NK-92 (cell line): Measurements from ENCODE around the gene FARP1.
"Not testable (repeated sequence)": the region's sequence is repeated elsewhere in the genome, so short reads cannot be mapped to it uniquely, and the experiment has no call there.

Source experiments
- DNase-seq: peaks from one replicate; lab custom pipeline; 2025; ENCODE audit not compliant: unreplicated experiment; lab: John Stamatoyannopoulos, UW

Gene FARP1

DNA sequence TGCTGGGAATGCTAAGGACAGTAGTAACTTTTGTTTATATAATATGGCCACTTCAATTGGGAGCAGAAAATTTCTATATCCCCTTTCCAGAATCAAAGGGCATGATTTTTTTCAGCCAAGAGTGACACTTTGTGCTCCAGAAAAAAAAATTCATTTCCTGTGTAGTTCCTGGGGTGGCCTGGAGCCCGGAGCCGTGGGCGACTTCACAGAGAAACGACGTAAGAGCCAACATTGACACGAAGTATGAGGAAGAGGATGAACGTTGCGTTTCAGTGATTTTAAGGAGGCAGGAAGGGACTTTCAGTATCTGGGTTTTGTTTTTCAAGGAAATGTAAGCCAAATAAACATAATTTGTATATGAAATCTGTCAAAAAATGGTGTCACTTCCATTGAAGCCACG, 246.4 kb downstream of the FARP1 start:
- DNase-seq, result no peak

DNA sequence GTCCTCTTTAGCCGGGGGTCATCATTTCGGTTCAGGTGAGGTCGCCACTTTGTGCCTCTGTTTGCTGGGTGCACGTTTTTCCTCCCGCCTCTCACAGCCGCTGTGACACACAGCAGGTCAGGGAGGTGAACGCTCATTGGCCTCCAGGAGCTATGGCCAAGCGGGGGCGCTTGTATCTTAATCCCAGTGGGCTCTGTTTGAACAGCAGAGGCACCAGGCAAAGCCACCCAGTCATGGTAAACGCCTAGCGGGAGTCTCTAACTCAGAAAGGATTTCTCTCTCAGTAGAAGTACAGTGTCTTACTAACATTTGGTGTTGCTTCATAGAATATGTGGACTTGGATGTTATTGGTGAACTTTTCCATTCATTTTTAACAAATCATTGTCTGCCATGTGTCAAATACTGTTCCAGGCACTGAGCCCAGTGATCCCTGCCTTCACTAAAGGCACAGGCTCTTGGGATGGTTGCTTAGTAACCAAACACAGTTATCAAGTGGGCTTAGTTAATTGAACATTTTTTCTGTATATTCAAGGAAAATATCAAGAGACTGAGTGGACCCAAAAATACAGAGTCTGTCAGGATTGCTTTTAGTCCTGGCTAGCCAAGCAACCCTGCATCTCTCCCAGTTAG, 247.3 kb downstream of the FARP1 start:
- DNase-seq, result no peak

DNA sequence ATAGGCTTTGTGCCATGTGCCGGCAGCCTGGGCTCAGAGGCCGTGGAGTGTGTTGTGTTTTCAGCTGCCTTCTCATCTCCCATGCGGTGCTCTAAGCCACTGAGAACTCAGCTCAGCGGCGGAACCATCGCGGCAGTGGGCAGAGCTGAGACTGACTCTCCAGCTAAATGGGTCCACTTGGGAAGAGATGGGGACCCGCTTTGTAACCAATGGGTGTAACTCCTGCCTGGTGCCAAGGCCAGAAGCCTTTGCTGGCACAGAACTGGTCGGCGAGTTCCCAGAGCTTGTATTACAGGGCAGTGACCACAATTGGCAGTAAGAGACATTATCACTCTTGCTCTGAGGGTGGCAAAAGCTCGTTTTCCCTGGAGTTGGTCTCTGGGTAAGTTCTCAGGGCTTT, 251.0 kb downstream of the FARP1 start:
- DNase-seq, result no peak

DNA sequence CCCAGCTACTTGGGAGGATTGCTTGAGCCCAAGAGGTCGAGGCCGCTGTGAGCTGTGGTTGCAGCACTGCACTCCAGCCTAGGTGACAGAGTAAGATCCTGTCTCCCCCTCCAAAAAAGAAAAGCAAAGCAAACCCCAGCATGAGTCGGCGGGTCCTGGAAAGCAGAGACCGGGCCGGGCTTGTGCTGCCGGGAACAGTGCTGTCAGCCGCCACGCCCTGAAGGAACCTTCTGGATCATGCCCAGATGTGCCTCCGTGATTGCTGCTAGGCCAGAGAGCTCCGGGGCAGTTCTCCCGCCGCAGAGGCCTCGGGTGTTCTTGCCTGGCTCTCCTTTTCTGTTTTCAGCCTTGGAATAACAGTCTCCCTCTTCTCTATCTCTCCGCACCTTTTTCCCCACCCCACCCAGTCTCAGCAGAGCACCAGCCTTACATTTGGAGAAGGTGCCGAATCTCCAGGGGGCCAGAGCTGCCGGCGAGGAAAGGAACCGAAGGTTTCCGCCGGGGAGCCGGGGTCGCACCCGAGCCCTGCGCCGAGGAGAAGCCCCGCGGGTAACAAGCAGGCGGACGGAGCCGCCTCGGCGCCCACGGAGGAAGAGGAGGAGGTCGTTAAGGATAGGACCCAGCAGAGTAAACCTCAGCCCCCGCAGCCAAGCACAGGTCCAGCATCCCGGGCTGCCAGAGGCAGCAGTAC, 252.1 kb downstream of the FARP1 start:
- no peak for DNase-seq

DNA sequence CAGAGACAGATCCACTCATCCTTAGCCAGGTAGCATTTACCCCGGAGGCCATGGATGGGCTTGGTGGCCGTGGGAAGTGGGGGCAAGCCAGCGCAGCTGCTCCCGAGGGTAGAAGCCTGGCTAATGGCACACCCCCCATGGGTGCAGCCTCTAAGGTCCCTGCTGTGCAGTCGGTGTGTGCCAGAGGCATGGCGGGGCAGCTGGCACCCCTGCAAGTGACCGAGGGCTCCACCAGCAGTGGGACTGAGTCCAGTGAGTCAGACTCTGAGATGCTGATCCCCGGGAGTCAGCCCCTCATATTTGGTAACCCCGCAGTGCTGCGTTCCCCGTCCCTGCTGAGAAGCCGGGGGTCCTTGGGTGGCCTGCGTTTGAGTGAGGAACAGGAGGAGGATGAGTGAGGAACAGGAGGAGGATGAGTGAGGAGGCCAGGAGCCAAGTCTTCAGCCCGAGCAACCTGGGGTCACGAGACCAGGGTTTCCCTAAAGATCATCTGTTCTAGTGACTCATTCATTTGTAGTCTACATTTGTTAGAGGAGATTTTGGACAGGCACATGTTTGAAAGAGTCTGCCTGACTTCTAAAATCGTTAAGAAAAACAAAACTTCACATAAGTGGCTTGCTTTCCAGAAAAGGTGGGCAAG, 253.3 kb downstream of the FARP1 start:
- DNase-seq, result no peak

DNA sequence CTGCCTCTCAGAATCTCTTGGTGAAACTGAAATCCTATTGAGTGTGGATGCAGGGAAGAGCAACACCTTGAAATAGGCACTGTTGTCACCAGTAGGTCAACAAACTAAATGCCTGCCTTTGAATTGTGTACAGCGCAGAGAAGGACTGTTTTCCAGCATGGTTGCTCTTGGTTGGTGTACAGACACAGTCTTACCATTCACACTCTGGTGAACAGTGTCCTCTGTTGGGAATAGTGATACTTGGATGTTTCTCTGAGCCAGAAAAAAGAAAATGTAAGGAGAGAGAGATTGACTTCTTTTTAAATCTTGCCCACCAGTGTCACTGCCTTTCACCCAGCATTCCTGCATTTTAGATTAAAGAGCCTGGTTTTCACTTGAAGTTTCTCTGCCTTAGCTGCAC, 254.3 kb downstream of the FARP1 start:
- no peak for DNase-seq

DNA sequence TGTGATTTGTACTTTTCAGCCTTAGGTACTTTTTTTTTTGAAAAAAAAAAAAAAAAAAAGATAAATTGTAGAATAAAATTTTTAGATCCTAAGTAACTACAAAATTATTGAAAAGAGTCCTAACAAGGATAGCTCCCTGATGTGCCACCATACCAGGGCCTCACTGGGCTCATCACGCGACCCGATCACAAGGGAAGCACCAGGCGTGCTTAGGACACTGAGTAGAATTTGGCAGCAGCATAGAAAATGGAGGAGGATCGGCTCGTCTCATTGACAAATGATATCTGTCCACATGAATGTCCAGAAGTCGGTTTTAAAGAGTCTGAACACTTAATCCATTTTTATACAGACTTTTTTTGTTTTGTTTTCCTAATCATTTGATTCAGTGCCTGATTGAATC, 255.0 kb downstream of the FARP1 start:
- no peak for DNase-seq

DNA sequence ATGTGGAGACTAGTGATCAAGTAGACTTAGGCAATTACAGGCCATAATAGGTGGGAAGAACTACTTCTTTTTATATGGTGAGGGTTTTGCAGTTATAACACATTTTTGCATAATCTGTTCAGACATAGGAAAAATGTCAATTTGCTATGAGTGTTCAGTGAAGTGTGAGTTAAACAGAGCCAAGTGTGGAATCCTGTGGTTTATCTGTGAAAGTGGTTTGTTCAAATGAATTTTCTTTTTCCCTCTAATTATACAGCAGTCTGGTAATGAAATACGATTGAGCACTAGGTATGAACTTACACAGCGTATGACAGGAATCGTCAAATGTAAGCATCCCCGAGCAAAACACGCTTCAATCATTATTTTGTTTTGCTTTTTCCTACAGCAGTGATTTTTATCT, 255.7 kb downstream of the FARP1 start:
- DNase-seq, result no peak

DNA sequence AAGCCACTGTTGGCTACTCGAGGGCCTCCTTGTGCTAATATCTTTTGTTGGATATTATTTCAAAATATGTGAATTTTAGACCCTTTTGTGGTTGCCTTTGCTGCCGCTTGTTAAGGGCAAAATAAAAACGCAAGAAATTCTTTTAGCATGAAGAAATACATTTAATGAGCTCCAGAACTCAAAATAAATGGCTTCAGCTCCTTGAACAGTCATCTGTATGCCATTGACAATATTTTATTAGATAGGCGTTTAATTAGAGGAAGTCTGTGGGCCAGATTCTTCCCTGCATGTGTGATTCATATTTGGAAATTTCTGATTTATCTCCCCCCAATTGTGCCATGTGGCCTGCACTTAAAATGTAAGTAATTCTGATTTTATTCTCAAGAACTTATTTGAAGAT, 256.9 kb downstream of the FARP1 start:
- DNase-seq, result no peak

DNA sequence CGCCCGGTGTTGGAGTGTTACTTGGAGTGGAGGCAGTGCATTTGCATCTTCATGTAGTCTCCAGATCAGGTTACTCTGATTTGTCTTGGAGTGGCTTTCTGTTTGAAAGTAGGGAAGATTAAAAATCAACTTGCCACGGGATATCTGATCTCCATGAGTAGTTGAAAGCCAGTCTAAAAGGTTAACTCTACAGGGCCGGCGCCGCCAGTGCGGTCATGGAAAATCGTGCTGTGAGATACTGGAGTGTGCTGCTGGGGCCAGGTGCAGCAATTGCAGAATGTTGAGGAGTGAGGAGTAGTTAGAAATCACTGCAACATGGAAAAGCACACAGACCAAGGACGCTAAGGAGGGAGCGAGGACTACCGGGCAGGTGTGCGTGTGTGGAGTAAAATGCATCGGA, 259.0 kb downstream of the FARP1 start:
- DNase-seq, result no peak

DNA sequence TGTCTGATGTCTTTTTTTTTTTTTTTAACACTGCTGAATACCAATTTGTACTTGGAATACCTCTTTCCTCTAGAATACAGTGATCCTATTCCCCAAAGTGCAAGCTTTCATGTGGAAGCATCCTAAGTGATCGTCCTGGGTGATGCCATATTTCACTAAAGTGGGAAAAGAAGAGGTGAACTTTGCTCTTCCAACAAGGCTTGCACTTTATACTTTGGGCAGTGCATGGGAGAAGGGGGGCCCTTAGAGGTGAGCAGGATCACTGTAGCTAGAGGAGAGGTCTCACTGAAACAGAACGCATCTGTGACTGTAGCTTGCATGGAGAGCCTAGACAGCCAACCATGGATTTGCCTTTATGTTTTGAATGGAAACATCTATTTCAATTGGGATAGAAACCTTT, 260.2 kb downstream of the FARP1 start:
- DNase-seq, result no peak

DNA sequence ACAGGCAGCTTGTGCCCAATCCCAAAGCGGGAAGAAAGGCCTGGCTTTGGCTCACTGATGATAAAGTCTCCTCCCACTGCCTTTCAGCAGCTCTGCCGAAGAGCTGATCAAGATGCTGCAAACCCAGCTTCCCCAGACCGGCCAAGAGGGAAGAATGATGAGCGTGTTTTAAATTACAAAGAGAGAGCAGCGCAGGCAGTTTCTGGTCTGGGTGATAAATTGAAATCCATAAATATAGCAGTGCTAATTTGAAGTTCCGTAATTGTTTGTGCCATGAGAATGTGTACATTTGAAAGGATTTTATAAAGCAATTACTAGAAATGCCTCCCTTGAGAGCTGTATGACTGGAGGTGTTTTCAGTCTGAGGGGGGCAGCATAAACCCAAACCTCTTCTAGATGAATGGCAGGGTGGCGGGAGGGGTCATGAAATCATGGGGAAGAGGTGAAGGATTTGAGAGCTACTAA, 262.2 kb downstream of the FARP1 start:
- DNase-seq, result no peak

DNA sequence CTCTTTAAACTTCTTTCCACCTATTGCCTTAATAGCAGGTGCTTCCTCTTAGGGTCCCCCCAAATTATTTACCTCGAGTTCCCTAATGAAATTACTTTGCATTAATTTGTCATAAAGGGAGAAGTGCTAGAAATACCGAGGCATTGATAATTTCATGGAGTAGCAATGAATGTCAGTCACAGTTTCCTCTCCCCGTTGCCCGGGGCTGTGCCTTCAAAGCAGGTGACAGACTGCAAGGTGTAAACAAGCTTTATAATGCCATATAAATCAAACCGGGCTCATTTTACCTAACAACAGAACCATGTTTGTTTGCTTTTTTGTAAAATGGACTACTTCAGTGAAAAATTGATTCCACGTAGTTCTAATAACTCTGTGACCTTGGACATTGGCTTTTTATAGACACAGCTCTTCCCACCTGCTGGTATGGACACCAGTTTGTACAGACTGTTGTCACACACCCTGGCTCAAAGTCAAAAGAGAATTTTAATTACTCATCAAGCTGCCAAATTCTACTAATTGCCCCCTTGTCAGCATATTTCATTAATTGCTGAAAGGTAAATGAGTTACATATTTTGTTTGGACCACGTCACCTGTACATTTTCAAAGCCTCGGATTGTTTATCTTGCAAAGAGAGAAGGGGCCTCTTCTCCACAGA, 262.9 kb downstream of the FARP1 start:
- DNase-seq, result no peak

DNA sequence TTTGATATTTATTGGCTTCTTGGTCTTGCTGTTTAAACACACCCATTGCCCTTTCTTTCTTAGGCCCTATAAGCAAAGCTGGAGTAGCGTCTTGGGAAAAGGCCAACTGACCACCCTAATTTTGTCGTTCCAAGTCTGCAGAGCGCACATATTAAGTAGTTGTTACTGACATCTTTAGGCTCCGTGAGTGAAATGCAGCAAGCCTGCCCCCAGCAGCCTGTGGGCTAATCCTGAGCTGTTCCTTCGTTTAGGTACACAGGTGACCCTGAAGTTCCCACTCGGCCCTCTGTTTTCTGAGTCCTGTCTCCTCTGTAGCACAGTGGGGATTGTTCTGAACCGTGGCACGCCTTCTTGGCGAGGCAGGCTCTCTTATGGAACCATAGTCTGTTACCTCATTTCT, 263.5 kb downstream of the FARP1 start:
- DNase-seq, result no peak

DNA sequence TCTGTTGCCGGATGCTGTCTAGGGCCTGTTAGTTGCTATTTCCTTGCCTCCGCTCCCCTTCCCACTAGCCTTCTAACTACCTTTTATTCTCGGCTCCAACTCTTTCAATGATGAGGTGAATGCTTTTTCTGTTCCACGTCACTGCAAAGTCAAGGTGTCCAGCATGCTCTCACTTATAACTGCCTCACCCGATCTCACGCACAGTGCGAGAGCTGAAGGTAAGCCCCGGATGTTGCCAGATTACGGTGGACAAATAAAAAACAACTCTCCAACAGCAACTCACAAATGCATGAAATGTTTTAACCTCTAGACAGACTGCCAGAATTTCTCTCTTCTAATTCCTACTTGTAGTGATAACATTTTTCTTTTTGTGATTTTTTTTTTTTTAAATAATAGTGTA, 264.1 kb downstream of the FARP1 start:
- DNase-seq, result no peak

DNA sequence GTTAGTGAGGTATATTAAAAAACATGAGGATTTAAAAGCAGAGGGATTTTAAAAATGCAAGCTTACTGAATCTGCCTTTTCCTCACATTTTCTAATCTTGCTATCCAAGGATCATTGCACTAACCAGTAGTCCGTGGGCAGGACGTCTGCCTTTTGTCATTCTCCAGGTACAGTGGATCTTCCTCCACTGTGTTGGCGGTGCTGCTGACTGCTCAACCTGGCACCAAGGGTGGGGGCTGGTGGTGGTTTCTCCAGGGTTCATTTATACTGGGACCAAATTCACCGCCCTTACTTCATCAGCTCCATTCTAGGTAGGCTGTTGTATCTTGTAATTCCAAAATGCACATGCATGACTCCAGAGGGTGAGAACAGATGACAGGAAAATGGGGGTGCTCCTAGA, 264.7 kb downstream of the FARP1 start:
- no peak for DNase-seq

DNA sequence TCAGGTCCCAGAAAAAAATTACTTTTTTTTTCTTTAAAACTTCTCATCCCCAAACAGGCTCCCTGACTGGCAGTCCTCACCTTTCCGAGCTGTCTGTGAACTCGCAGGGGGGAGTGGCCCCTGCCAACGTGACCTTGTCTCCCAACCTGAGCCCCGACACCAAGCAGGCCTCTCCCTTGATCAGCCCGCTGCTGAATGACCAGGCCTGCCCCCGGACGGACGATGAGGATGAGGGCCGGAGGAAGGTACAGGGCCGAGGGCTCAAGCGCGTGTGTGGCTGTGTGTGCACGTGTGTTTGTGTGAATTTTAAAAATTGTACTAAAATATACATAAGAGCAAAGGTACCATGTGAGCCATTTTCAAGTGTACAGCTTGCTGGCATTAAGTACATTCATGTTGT, 266.4 kb downstream of the FARP1 start:
- no peak for DNase-seq

DNA sequence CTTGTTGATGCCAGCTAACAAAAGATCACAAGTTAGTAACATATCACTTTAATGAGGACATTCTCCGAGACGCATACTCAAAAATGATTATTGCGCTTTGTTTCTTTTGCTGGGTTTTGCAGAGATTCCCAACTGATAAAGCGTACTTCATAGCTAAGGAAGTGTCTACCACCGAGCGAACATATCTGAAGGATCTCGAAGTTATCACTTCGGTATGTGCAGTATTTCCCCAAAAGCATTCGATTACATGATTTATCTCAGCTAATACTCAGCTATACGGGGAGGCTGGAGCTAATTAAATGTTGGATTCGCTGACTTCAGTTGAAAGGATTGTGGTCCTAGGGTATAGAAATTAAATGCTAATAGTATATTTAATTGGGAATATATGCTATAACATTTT, 267.7 kb downstream of the FARP1 start:
- DNase-seq, result no peak

DNA sequence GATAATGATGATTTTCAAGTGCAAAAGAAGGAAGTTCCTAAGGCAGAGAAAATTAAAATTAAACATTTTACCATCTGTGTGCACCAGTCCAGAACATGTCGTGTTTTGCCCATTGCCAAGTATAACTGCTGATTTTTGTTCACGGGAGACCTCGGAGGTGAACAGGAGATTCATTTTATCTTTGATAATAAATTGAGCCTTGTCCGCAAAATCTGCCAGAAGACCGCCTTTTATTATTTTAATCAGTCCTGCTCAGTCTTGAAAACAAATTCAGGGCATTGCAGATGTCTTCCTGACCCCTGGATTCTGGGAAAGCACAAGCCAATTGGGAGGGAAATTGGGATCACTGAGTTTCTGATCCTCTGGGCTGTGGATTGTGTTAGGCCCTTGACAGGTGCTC, 268.1 kb downstream of the FARP1 start:
- no peak for DNase-seq

DNA sequence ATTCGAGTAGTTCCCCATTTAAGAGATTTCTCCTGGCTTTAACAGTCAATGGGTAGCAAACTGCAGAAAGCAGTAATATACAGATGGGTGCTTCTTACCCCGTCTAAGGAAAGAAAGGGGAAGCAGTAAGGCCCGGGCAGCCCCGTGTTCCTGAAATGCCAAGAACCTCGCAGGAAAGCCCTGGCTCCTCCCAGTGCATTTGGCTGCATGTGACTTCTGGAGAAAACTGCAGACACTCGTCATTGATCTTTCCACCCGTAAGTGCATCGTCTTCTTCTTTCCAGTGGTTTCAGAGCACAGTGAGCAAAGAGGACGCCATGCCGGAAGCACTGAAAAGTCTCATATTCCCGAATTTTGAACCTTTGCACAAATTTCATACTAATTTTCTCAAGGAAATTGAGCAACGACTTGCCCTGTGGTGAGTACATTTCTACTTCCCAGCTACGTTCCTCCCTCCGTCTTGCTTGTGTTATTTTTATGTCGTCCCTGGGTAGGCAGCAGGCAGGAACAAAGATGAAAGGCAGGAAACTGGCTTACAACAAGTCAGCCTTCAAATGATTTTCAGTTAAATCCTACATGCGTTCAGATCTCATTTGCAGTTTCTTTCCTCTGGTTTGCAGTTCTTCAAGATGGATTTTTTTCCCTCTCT, 268.8 kb downstream of the FARP1 start:
- DNase-seq, result no peak

DNA sequence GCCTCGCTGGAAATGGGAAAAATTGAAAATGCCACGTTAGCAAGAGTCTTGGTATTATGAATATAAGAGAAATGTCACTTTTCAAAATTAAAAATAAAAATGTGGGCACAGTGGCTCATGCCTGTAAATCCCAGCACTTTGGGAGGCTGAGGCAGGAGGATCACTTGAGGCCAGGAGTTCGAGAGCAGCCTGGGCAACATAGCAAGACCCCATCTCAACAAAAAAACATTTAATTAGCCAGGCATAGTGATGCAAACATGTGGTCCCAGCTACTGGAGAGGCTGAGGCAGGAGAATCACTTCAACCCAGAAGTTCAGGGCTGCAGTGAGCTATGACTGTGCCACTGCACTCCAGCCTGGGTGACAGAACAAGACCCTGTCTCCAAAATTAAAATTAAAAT, 270.4 kb downstream of the FARP1 start:
- DNase-seq, result not testable (repeated sequence)

DNA sequence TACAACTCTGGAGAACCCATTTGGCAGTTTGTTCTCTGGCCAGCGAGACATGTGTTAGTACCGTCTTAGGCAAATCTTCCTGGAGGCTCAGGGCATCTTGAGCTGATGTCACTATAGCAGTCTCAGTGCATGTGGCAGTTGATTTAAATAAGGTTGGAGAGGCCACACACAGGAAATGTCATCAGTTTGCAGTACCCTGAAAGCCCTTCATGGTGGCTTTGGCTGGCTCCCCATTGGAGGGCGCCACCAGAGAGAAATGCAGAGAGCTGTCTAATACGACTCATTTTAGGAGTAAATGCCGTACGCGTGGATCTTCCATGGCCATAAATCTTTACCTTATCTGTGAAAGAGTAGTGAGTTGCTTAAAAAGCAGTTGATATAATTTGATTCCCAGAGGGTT, 270.9 kb downstream of the FARP1 start:
- no peak for DNase-seq
